CD4-positive, alpha-beta T cell (primary cell): ENCODE measurements around the gene CAP2. TPM values are rescaled to one million over a fixed set of nuclear protein-coding genes. Genes with fewer than 3 reads are reported as not detected.
"Not testable (repeated sequence)": the region's sequence is repeated elsewhere in the genome, so short reads cannot be mapped to it uniquely, and the experiment has no call there.

Source experiments
- ATAC-seq: fragments of 200-7000 bp; cut with Tn5 transposase; one replicate; pipeline ENCODE4 v1.10.0; 2022; ENCODE audit warnings: mild to moderate bottlenecking; ENCODE audit not compliant: poor library complexity
- CTCF ChIA-PET: fragments of 350-600 bp; sonication (Branson Sonifier 250); formaldehyde crosslinking; loops from one replicate; lab custom pipeline; 2021; ENCODE audit warnings: antibody characterized with exemption, inconsistent platforms; lab: Charles Lee
- POLR2A ChIA-PET: fragments of 350-600 bp; sonication (Branson Sonifier 250); formaldehyde crosslinking; loops from one replicate; lab custom pipeline; 2021; ENCODE audit warnings: antibody characterized with exemption, inconsistent platforms; lab: Charles Lee
- DNase-seq, 14 experiments: peaks; one replicate each; pipeline ENCODE4 v3.0.0-alpha.2; 2013 to 2020; ENCODE audit warnings: mixed read lengths in 2 of 14
- H3K27ac ChIP-seq, 2 donors: one replicate each; pipeline versions ENCODE4 v1.5.1 to v1.7.0; 2013; ENCODE audit warnings: low read length in 2 of 2, low read depth in 1 of 2, mild to moderate bottlenecking in 1 of 2
- H3K27me3 ChIP-seq, 2 experiments: 1 replicate in 1 of 2; 2 replicates in 1 of 2; pipeline versions ENCODE4 v1.6.1 to v1.7.0; 2013; ENCODE audit warnings: low read length in 2 of 2, control low read depth in 1 of 2, mild to moderate bottlenecking in 1 of 2, moderate library complexity in 1 of 2; ENCODE audit not compliant: insufficient read depth in 2 of 2, control insufficient read depth in 1 of 2
- H3K36me3 ChIP-seq: one replicate; pipeline ENCODE4 v1.6.1; 2013; ENCODE audit warnings: low read length, control low read depth; ENCODE audit not compliant: insufficient read depth
- H3K4me1 ChIP-seq: one replicate; pipeline ENCODE4 v1.6.1; 2013; ENCODE audit warnings: low read length, control low read depth; ENCODE audit not compliant: insufficient read depth
- H3K4me3 ChIP-seq: one replicate; pipeline ENCODE4 v1.5.1; 2013; ENCODE audit warnings: mild to moderate bottlenecking, low read length, moderate library complexity
- H3K9me3 ChIP-seq, 2 experiments: 1 replicate in 1 of 2; 2 replicates in 1 of 2; pipeline versions ENCODE4 v1.6.1 to v1.7.0; 2013; ENCODE audit warnings: low read length in 2 of 2, mild to moderate bottlenecking in 2 of 2, control low read depth in 1 of 2, moderate library complexity in 1 of 2; ENCODE audit not compliant: control insufficient read depth in 1 of 2, insufficient read depth in 1 of 2
- H3K27ac Mint-ChIP-seq: one replicate; pipeline ENCODE4 v1.8.0; 2020; ENCODE audit warnings: mixed read lengths
- H3K27me3 Mint-ChIP-seq: one replicate; pipeline ENCODE4 v1.8.0; 2021; ENCODE audit warnings: mixed read lengths
- H3K36me3 Mint-ChIP-seq: one replicate; pipeline ENCODE4 v1.8.0; 2021; ENCODE audit warnings: low read depth, mixed read lengths
- H3K4me1 Mint-ChIP-seq: one replicate; pipeline ENCODE4 v1.8.0; 2021; ENCODE audit warnings: low read depth, mixed read lengths
- H3K4me3 Mint-ChIP-seq: one replicate; pipeline ENCODE4 v1.8.0; 2020; ENCODE audit warnings: mild to moderate bottlenecking, mixed read lengths
- H3K9me3 Mint-ChIP-seq: one replicate; pipeline ENCODE4 v1.8.0; 2020; ENCODE audit warnings: mixed read lengths
- CTCF ChIP-seq: fragments of 200-600 bp; IDR thresholded peaks from one replicate; pipeline ENCODE4 v1.8.0; 2022; ENCODE audit warnings: antibody characterized with exemption, mild to moderate bottlenecking
- intact Hi-C, 2 experiments: fragments of 100-400 bp; cut with DNase I in 1 of 2; cut with micrococcal nuclease in 1 of 2; formaldehyde crosslinking; loops; one replicate each; pipeline versions ENCODE4 v1.15.1 to v1.9.0; 2023 to 2025; cut with DNase I, micrococcal nuclease
- total RNA-seq, 174 experiments: library from RNA in 2 of 174; stranded (reverse) in 2 of 174; gene quantifications; one replicate each; pipeline ENCODE4 v1.2.3 and lab custom pipeline; 2021 to 2026

CAP2 gene
- total RNA-seq, 2 experiments from 2014 or later: not detected

DNA sequence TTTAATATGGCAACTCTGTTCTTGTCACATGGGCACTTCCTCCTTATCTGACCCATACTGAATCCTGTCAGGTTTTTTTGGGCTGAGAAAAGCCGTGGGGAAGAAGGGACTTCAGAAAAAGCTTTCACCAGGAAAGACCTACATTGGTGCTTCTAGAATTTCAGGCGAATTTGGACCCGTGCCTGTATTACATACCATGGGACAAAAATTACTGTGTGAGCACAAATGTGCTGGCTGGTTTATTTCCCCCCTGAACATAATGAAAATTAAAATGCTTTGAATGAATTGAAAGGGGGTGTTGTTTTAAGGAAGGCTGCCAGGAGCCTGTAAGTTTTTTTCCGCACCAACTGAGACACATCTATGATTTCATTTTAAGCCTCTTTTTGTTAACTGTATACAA lies 29.6 kb downstream of the CAP2 start:
- Mint-ChIP-seq H3K4me1 (no peaks in the 10 kb centered on the region), H3K27ac (no peak overlapping the region), H3K9me3 (no peaks in the 10 kb centered on the region), H3K27me3 (peaks cover 35% of the 10 kb centered on the region), H3K4me3 (no peak overlapping the region), H3K36me3 (no peaks in the 10 kb centered on the region)
- no peaks in the 10 kb centered on the region for H3K4me1 ChIP-seq
- CTCF ChIA-PET: no interaction called here
- intact Hi-C loops: no loop called here
- H3K9me3 ChIP-seq: no peaks in the 10 kb centered on the region
- H3K27ac ChIP-seq: no peak overlapping the region
- H3K27me3 ChIP-seq: no peaks in the 10 kb centered on the region
- no peak for TF ChIP-seq CTCF
- POLR2A ChIA-PET: no interaction called here
- DNase-seq (no peak), ATAC-seq (no peak)
- H3K36me3 ChIP-seq: no peaks in the 10 kb centered on the region
- no peak overlapping the region for H3K4me3 ChIP-seq

DNA sequence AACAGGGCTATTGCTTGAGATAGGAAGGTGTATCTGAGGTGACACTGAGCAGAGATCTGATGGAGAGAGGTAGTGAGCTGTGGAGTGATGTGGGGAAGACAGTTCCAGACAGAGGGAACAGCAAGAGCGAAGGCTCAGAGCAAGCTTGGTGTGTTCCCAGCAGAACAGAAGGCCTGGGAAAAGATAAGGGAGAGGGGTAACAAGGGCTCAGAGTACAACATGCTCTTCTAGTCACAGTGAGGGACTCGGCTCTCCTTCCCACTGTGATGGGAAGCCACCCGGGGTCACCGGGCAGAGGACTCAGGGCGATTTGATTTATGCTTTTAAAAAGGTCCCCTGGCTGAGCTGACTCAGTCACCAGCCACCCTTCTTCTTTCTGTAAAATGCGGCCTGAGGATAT lies 33.7 kb downstream of the CAP2 start:
- Histone ChIP-seq H3K36me3 (no peaks in the 10 kb centered on the region), H3K27me3 (no peaks in the 10 kb centered on the region), H3K27ac (no peak overlapping the region), H3K9me3 (no peaks in the 10 kb centered on the region), H3K4me1 (no peaks in the 10 kb centered on the region), H3K4me3 (no peak overlapping the region)
- TF ChIP-seq CTCF: no peak
- Mint-ChIP-seq H3K4me3 (no peak overlapping the region), H3K27ac (no peak overlapping the region), H3K4me1 (no peaks in the 10 kb centered on the region), H3K9me3 (no peaks in the 10 kb centered on the region), H3K27me3 (peaks cover 16% of the 10 kb centered on the region), H3K36me3 (no peaks in the 10 kb centered on the region)
- intact Hi-C loops: no loop called here
- POLR2A ChIA-PET: no interaction called here
- CTCF ChIA-PET: interaction anchor here (0.6 kb wide), 1 partner anchor 40 kb away, joined by 3 read pairs; no protein-coding TSS in a partner anchor
- ATAC-seq (no peak), DNase-seq (no peak)

DNA sequence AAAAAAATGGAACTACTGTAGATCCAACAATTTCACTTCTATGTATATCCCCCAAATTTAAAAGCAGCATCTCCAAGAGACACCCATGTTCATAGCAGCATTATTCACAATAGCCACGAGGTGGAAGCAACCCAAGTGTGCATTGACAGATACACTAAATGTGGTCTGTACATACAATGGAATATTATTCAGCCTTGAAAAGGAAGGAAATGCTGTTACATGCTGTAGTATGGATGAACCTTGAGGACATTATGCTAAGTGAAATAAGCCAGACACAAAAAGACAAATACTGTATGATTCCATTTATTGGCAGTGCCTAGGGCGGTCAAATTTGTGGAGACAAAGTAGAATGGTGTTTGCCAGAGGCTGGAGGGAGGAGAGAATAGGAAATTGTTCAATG lies 34.2 kb downstream of the CAP2 start:
- ChIA-PET POLR2A (no interaction called here), CTCF (interaction anchor here (0.6 kb wide), 1 partner anchor 40 kb away, joined by 3 read pairs; no protein-coding TSS in a partner anchor)
- Histone ChIP-seq H3K4me3 (no peak overlapping the region), H3K36me3 (no peaks in the 10 kb centered on the region), H3K9me3 (no peaks in the 10 kb centered on the region), H3K27me3 (no peaks in the 10 kb centered on the region), H3K4me1 (no peaks in the 10 kb centered on the region), H3K27ac (no peak overlapping the region)
- Mint-ChIP-seq H3K27ac (no peak overlapping the region), H3K27me3 (peaks cover 16% of the 10 kb centered on the region), H3K4me3 (no peak overlapping the region), H3K4me1 (no peaks in the 10 kb centered on the region), H3K36me3 (no peaks in the 10 kb centered on the region), H3K9me3 (no peaks in the 10 kb centered on the region)
- intact Hi-C loops: no loop called here
- no peak for TF ChIP-seq CTCF
- ATAC-seq: no peak
- DNase-seq: no peak

DNA sequence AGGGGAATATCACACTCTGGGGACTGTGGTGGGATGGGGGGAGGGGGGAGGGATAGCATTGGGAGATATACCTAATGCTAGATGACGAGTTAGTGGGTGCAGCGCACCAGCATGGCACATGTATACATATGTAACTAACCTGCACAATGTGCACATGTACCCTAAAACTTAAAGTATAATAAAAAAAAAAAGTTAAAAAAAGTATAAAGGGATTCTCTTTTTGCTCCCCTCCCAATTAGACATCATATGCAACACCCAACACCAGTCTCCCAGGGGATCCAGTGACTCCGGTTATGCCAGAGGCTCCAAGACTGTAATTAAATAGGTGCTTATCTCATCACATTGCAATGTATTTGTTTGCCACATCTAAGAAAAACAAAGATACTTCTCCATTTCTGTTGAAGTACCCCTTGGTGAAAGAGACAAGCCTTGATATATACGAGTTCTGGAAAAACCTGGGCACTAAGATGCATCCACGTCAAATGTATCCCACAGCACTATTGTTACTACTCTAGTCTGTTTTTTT lies 35.3 kb downstream of the CAP2 start:
- H3K9me3 Mint-ChIP-seq, intact Hi-C loops, ATAC-seq, H3K27ac Mint-ChIP-seq, DNase-seq, CTCF ChIA-PET, H3K27ac ChIP-seq, H3K4me3 Mint-ChIP-seq, H3K4me1 ChIP-seq, H3K4me3 ChIP-seq, H3K27me3 ChIP-seq, H3K36me3 ChIP-seq, POLR2A ChIA-PET, H3K9me3 ChIP-seq, H3K4me1 Mint-ChIP-seq, H3K36me3 Mint-ChIP-seq: not testable (repeated sequence)
- peaks cover 16% of the 10 kb centered on the region for H3K27me3 Mint-ChIP-seq
